GM04504 (cell line): ENCODE data around the gene CDC20B.
A peak's percentile ranks its signal among the peaks of the same experiment; 100 is the strongest.

Experiments
- DNase-seq: peaks from one replicate; pipeline ENCODE4 v3.0.0-alpha.2; 2012; ENCODE audit warnings: low read depth

Gene CDC20B, protein sequence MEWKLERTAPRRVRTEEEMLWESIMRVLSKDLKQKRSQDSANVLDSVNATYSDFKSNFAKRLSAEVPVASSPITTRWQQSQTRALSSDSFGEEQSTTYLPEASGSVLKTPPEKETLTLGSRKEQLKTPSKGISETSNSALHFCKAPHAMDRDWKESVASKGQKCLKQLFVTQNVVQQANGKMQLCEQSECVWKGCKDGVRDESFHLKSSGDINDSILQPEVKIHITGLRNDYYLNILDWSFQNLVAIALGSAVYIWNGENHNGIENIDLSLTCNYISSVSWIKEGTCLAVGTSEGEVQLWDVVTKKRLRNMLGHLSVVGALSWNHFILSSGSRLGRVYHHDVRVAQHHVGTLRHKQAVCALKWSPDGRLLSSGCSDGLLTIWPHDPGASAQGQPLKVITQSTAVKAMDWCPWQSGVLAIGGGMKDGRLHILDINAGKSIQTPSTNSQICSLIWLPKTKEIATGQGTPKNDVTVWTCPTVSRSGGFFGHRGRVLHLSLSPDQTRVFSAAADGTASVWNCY

GRCh38 chr5:55172937-55173686 lies at the start of gene CDC20B:
TSS of gene CDC20B (minus strand) at chr5:55173177. CDS start at chr5:55173000, 177 bp downstream.
- DNase-seq: peak; percentile 36

DNA sequence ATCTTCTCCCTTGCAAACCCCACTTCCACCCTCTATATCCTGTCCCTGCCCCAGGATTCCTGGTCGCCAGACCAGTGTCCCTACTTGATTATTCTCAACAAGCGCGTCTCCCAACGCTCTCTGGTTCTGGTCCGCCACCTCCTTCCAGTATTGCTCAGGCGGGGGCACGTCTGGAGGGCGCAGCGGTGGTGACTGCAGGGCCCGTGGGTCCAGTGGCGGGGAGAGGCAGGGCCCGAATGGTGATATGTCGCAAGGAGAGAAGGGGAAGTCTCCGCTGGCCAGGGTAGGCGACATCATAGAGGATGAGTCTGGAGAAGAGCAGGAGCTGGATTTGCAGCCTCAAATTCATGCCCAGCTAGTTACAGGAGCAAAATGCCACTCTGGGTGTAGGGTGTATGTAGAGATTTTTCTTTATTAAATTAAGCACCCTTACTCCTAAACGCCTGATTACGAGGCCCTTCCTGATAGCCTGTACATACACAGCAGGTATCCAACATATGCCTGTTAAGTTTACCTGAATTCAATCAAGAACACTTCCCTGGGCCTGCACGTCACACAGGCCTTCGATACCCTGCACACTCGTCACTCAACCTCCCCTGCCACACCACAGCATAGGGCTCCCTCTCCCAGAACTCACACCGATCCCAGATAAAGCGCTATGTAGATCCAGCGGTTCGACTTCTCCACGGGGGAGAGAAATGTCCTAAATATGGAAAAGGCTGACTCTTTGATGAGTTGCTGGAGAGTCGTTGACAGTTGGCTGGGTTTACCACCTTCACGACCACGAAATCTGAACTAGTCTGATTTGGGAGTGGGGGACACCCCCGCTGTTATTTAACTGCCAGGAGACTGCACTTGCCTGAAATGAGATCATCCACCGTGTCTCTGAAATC lies 49.4 kb upstream of the CDC20B start:
- DNase-seq: no peak

DNA sequence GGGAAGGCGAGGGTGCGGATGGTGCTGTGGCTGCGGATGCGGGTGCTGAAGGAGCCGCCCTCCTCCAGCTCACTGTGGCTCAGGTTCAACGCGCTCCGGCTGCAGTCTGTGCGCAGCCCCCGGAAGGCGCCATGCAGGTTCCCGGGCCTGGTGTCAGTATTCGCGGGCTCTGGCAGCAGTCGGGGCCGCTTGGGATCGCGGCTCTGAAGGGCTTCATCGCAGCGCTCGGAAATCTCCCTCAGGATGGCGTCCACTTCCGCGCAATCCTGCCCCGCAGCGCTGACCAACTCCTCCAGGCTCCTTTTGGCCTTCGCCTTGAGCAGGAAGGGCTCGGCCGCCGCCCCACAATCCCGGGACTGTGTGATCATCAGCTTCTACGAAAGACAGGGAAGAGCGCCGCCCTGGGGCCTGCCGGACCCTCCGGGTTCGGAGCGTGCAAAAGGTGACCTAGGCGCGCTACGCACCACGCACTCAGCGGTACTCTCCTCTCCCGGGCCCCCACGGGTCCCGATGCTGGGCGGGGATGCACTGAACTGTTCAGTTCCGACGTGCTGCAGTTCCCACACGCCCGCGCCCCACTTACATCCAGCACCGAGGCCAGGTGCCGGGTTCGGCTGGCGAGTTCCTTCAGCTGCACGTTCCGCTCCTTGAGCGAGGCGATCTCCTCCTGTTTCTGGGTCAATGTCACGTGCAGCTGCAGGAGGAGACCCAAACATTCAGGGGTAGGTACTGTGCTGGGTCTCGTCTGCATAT lies 47.6 kb upstream of the CDC20B start:
- DNase-seq: no peak

DNA sequence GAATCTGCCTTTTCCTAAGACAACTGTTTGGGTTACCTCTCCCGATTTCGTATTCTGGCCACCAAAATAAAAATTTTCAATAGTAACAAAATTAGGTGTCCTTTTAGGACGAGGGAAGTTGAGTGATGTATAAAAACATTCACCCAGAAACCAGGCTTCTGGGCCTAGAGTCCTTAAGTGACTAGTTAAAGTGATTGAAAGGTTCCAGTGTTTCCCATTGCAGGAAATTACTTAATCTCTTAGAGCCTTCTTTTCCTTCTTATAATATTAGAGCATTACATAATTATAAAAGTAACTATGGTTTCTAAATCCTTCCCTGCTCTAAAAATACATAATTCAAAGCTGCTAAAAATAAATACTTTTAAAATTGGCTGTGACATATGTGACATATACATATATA lies 46.8 kb upstream of the CDC20B start:
- no peak for DNase-seq

- no peak for DNase-seq
These were observed 46.0 kb upstream of the CDC20B start for GRCh38 chr5:55218967-55219366.

DNA sequence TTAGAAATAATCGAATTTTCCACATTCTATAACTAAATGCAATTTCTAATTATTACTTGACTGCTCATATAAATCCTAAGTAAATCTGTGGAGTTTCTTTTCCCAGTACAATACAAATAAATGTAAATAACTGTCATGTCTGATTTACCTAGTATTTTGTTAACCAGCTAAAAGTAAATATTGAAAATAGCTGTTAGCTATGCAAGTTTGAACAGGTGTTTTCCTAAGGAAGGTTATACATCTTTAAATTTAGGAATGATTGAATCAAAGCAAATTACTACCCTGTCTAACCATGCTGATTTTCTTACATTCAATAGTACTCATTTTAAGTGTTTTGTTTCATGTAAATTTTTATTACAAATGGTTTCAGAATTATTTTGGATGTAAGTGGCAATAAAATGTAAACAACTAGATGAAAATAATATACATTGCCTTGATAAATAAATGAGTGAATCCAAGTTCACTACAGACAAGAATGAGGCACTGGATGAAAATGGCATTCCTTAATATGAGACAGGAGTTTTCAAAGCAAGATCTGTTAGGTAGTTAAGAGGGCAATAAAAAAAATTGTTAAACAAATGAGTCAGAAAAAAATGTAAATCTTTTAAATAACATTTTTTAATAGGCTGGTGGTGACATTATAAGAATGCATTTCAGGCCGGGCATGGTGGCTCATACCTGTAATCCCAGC lies 38.4 kb upstream of the CDC20B start:
- DNase-seq: no peak

- no peak for DNase-seq
These were observed 32.0 kb upstream of the CDC20B start for GRCh38 chr5:55205001-55205400.

- no peak for DNase-seq
These were observed 18.2 kb upstream of the CDC20B start for GRCh38 chr5:55191165-55191564.

DNA sequence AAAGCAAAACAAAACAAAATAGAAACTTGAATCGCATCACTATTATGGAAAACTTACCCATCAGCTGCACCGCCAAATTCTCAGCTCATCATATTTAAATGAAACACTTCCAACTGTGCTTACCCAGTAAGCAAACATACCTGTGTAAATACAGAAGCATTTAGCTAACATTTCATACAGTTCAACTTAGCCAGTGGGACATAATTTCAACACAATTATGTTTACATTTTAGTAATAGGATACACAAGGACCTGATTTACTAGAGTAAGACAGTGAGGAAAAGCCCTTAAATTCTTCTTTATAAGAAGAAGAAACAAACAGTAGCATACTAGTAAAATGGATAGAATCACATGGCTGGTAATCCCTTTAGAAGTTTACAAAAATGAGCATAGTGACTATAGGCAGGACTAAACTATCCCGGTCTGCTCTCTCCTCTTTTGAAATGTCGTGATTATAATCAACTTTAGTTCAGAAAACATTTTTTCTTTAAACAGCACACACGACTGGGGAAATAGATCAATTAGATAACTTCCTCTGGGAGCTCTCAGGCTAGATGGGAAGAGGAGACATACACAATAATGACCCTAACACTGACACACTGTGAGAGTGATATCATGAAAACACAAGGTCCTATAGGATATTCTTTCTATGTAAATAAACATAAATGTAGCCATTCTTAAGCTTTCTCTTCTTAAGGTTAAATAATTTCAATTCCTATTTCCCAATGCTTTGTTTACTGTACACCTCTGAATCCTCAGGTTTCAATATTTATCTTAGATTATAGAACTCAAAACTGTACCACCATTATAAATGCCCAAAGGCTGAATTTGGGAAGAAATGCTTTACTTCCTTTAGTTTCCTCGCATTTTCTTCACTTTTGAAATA lies 15.9 kb upstream of the CDC20B start:
- DNase-seq: no peak

- DNase-seq: no peak
These were observed 14.4 kb upstream of the CDC20B start for GRCh38 chr5:55187370-55187769.

GRCh38 chr5:55180016-55180415 lies 7.0 kb upstream of the CDC20B start:
- DNase-seq: no peak

DNA sequence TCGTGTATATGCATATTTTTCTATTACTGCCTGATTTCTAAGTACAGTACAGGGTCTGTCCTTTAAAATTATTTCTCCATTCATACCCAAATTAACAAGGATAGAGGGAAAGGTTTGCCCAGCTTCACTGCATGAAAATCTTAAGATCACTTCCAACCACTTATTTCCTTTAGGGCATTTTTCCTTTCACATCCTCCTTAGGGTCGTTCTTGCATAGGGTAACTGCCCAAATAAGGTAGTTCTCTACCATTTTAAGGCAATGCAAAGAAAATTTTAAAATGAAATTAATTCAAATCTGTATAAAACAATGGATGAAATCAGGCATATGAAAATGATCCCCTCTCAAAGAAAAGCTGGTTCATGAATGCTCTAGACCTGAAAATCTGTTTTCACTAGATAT lies 4.1 kb upstream of the CDC20B start:
- no peak for DNase-seq

- no peak for DNase-seq
These were observed 3.3 kb upstream of the CDC20B start for GRCh38 chr5:55176176-55176818.

DNA sequence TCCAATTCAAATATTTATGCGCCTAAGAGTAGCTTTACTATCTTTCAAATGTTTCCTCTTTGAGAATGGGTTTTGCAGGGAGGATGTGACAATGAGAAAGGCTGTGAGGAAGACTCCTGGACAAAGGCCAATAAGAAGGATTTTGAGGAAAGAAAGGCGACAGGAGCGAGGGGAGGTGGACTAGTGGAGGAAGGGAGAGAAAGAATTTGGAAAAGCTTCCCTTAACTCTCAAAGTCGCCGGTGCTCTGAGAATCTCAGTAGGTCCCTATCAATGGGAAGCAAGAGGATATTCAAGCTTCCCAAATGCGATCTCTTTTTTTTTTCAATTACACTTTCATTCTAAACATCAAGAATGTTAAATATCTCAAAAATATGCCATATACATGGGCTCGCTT lies 2.8 kb upstream of the CDC20B start:
- DNase-seq: no peak

- DNase-seq: no peak
These were observed 782 bp upstream of the CDC20B start for GRCh38 chr5:55173687-55174230.

DNA sequence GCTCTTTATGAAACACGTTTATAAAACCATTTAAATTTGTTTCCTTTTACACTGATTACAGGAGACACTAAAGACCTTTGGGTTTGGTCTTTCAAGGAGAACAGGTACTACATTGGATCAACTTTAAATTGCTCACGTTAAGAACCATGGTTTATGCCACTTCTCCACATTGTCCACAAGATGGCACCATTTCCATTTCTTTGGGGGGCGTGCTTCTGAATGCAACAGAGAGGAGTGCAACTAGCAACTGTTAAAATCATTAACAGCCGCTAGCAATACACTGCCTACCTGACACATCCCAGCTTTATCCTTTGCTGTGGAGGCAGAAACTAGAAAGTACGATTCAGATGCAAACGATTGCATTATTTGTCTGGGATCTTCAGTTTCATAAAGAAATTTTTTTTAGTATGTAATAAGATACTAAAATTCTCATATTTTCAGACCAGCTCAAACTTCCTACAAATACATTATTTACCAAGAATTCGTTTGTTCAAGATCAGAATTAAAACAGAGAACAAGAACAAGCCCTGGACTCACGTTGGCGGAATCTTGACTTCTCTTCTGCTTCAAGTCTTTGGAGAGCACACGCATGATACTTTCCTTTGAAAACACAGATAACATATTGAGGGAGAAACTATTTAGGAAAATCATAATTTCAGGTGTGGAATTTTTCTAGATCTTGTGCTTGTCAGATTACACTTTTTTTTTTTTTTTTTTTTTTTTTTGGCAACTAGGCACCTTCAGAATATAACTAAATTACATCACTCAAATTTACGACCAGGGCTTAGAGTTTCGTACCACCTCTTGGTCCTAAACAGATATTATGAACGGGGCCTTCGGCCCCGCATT lies 702 bp downstream of the CDC20B start:
- DNase-seq: peak; percentile 56

DNA sequence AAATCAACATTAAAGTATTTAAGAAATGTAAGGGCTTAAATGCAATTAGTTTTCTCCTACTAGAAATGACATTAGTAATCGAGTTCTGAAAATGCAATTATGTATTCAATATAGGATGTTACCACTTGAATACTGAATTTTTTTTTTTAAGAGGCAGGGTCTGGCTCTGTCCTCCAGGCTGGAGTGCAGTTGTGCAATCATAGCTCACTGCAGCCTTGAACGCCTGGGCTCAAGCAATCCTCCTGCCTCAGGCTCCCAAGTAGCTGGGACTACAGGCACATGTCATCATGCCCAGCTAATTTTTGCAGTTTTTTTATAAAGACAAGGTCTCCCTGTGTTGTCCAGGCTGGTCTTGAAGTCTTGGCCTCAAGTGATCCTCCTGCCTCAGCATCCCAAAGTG lies 1.5 kb downstream of the CDC20B start:
- no peak for DNase-seq

- no peak for DNase-seq
These were observed 10.3 kb downstream of the CDC20B start for GRCh38 chr5:55162666-55163065.
